PC-3 (cell line): ENCODE data around the gene OXNAD1.

Experiments
- CTCF ChIP-seq: fragments of 300-600 bp; sonication (generic); conservative IDR thresholded peaks from 2 replicates; pipeline ENCODE4 v1.5.1; 2017; ENCODE audit warnings: antibody characterized with exemption, low read depth, mild to moderate bottlenecking, low read length
- EZH2 ChIP-seq: fragments of 300-600 bp; sonication (generic); IDR thresholded peaks from one replicate; pipeline ENCODE4 v1.6.1; 2017; ENCODE audit warnings: antibody characterized with exemption, mild to moderate bottlenecking, low read length; ENCODE audit not compliant: unreplicated experiment

- TF ChIP-seq CTCF (no peak), EZH2 (no peak)
These were observed 64.2 kb downstream of the OXNAD1 start for GRCh38 chr3:16329036-16329825.
